AG08396 (cell line): ENCODE data around the gene ZDHHC14.

Source experiments
- DNase-seq: peaks from one replicate; pipeline ENCODE4 v3.0.0; 2012; ENCODE audit warnings: low spot score, mixed read lengths

ZDHHC14 gene

DNA sequence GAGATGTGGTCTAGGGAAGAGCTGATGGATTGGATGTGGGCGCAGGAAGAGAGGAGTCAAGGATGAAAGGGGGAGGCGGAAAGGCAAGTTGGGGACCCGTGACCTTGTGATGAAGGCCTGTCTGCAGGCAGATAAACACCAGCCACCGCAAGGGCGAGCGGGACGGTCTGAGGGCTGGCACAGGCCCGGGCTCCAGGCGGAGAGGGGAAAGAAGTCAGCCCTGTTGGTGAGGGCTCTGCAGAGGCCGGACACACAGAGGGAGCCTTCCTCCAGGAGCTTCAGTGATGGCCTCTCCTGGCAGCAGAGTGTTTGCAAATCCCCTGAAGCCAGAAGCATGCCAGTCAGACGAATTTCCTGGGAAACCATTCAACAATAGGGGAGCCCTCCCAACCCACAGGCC lies 112.2 kb downstream of the ZDHHC14 start:
- no peak for DNase-seq

DNA sequence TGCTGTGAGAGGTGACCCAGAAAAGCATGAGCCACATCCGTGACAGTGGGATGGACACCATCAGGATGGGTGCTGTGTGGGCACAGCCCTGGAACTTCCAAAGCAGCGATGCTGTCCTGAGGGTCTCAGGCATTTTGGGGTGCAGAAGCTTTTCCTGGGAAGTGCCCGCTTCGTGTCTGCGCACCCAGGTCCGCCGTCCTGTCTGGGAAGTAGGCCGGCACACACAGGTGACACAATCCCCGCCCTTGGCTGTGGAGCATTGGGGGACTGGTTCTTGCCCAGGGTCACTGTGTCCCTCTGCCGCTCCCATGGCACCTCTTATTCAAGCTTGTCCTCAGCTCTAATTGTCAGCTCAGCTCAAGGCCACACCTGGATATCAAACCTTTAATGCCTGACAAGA lies 112.6 kb downstream of the ZDHHC14 start:
- no peak for DNase-seq

DNA sequence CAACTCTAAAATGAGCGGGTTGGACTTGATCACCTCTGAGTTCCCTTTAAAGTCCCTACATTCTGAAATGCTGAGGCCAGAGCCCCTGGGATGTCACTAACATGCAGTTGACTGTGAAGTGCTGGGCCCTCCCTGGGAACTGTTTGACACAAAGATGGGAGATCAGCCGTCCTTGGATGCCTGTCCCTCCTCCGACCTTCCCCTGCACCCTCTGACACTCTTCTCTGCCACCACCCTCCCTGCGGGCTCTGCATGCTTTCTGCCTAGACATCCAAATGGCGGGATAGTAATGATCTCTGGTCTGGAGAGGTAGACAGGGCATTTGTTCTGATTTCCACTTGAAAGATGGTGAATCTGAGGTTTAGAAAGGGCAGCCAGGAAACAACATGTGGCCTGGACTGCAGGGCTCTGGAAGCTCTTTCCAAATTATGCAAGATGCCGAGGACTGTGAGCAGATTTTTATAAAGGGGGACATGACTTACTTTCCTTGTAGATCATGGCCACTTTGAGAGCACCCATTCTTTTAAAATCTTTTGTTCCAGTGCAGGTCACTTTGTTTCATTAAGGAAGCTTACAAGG lies 113.2 kb downstream of the ZDHHC14 start:
- no peak for DNase-seq

DNA sequence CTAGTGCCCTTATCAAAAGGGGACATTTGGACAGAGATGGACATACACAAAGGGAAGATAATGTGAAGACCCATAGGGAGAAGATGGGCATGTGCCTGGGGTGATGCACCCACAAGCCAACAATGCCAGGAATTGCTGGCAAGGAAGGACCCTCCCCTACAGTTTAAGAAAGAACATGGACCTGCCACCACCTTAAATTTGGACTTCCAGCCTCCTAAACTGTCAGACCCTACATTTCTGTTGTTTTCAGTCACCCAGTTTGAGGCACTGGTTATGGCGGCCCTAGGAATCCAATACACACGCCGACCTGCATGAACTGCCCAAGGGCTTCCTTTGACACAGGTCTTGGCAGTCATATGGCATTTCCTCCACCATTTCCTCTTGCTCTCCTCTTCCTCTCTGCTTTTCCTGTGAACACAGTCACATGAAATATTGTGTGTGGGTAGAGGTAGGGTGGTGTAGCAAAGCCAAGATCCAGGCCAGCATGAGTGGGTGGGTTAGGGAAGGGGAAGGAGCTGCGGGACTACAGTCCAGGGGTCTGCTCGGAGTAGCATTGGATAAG lies 115.6 kb downstream of the ZDHHC14 start:
- no peak for DNase-seq

DNA sequence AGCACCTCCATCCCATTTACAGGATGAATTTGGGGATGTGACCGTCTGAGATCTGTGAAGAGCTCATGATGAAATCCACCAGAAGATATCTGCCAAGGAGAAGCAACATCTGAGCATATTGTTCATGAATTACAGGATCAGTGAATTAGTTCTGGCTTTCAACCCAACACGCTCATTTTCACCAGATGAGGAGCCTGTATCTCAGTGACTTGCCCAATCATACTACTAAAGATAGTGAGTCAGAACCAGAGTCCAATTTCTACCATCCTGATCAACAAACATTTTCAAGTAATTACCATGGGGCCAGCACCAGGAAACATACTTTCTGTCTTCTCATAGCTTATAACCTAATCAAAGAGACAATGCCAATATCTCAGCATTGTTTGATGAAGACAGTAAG lies 116.6 kb downstream of the ZDHHC14 start:
- DNase-seq, result no peak

DNA sequence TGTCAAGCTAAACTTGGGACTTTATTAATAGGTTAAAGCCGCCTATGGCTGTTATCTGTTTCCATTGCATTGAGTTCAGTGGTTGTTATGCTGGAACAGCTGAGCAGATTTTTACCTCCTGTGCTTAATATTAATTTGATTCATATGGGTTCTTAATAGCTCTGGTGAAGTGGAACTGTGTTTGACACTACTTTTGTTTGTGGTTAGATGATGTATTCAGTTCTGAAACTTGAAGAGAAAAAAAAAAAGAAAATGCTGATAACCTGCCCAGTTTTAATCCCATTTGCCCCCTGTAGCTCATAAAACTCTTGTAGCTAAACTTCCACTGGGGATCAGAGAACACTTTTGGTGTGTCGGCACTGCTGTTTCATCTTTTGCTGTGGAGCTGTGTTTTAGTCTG lies 117.8 kb downstream of the ZDHHC14 start:
- no peak for DNase-seq

DNA sequence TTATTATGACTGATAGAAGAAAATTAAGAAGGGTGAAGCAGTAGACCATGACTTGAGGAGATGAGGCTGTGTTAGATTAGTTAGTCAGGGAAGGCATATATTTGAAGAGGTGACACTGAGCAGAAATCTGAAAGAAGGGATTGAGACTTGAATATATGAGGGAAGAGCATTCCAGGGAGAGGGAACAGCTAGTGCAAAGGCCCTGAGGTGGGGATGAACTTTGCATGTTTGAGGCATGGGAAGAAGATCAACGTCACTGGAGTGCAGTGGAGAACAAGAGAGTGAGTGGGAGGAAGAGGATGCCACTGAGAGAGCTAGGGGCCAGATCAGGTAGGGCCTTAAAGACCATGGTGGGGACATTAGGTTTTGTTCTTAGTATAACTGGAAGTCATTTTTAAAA lies 119.0 kb downstream of the ZDHHC14 start:
- DNase-seq, result no peak

DNA sequence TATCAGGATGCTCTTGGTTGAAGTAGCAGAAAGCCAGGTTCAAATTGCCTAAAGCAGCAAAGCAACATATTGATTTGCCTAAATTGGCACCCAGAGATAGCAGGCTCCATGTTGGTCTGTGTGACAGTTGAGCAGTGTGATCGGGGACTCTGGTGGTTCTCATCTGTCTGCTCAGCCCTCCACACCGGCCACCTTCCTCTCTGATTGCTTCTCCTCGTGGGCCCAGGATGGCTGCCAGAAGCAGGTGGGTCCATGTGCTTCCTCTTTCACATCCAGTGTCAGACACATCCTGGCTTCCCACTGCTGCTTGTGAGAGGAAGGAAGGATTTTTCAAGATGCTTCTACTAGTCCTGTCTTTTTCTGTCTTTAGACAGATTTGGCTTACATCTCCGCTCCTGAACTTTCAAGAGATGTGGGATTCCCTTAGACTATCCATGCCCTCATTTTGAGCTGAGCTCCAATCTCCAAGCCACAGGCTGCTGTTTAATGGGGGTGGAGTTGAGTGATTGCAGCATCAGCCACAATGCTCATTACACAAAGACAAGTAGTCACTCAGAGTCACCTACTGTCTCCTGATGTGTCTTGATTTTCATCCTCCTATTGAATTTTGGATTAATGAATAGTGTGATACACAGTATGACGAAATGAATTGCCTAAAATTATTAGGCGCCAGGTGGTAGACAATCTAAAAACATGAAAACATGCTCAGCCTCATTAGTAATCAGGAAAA lies 122.2 kb downstream of the ZDHHC14 start:
- DNase-seq, result no peak

DNA sequence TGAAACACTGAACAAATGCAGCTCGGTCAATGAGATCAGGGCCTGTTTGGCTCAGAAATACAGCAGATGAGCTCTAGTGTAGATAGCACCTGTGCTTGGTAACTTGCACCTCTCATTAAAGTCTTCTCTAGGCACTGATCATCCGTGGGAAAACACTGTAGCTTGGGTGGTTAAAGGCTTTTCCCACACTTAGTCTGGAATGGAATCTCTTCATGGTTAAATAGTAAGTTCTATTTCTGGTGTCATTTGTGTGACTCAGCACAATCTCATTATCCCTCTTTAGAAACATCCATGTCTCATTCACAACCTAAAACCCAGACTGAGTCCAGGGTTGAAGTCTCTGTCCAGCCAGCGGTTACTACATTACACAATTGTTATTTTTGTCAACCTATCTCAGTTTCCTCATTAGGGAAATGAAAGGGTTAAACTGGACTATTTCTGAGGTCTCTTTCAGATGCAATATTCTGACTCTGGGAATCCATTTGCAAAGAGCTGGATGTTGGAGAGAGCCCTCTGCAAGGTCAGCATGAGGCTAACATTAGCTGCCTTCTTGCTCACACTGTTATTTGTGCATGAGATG lies 125.0 kb downstream of the ZDHHC14 start:
- DNase-seq, result no peak

DNA sequence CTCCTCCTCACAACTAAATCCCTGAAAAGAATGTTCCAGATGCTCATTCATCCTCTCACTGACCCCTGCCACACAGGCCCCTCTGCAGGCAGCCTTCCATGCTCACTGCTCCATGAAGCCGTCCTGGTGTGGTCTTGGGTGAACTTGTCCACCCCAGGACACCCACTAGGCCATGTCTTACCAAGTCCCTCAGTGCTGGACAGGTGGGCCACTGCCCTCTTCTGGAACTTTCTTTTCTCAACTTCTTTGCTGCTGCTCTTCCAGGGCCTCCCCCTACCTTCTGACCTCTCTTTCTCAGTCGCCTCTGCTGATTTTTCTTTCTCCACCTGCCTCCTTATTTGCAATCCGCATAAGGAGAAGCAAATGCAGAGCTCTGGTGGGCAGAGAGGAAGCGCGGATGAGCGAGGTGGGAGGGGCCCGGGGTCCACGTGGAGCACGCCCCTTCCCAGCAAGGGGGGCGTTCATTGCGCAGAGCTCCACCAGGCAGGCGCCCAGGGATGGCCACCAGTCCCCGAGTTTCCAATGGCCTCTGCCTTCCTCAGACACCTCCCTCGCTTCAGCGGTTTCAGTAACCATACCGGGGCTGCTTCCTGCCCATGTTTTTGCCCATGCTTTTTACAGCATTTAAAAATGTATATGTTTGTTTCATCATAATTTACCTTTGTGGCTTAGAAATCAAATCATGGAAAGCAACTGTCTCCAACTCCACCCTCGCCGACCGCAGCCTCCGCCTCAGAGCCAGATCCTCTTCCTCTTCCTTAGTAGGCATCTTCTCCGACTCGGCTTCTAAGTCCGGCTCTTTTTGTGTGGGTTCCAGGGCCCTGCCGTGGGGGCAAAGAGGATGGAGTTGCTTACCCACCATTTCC lies 129.6 kb downstream of the ZDHHC14 start:
- no peak for DNase-seq

DNA sequence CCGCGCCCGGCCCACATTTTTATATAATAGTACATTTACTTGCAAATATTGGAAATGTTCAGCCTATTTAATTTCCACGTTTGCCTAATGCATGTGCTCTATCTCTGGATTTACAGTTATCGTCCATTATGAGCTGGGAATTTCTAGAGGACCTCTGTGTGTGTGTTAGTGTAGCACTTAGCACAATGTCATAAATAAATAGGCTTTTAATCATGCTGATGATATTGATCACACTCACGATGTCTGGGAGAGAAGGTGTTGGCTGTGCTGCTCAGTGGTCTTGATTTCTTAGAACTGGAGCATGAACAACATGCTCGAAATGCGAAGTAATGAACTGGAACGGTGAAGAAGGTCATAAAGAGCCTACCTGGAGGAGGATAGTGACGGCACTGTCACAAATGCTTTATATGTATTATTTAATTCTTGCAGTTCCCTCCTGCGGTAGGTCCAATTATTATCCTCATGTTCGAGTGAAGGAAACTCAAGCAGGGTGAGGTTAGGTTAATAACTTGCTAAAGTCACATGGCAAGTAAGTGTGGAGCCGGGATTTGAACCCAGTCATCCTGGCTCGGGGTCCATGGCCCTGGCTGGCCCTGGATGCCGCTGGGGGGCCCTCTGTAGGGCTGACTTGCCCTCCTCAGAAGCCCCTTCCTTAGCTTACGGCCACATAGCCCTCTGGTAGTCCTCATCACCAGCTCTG lies 130.8 kb downstream of the ZDHHC14 start:
- no peak for DNase-seq

DNA sequence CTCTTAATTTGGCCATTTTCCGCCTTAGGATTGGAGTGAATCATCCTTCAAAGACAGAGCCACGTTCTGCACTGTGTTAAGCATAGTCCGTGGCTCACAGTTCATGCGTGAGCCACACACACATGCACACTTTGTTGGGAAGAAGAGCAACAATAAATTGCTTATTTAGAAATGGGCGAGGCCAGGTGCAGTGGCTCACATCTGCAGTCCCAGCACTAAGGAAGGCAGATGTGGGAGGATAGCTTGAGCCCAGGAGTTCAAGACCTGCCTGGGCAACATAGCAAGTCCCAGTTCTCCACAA lies 131.3 kb downstream of the ZDHHC14 start:
- DNase-seq, result no peak

DNA sequence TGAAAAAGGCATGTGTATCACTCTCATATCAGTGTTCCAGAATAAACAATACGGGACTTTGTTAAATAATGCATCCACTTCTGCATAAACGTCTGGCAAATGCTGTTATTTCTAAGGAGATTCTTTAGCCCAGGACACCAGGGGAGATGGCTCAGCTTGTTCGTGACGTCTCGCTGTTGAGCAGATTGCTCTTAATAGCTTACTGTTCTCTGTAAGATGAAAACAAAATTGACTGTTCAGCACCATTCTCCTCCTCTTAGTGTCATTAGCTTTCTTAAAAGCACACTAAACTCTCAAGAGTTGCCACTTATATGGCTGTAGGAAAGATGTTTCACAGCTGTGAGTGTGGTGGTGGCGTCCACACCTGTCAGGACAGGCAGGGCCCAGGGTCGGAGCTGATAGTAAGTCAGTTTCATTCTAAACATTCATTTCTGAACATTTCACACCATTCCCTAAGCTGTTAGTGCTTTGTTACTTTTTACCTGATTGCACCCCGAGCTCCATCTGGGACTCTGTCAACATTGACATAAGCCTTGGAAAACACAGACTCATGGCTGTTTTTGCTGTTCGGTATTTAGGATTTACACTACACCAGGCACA lies 132.1 kb downstream of the ZDHHC14 start:
- DNase-seq, result no peak

DNA sequence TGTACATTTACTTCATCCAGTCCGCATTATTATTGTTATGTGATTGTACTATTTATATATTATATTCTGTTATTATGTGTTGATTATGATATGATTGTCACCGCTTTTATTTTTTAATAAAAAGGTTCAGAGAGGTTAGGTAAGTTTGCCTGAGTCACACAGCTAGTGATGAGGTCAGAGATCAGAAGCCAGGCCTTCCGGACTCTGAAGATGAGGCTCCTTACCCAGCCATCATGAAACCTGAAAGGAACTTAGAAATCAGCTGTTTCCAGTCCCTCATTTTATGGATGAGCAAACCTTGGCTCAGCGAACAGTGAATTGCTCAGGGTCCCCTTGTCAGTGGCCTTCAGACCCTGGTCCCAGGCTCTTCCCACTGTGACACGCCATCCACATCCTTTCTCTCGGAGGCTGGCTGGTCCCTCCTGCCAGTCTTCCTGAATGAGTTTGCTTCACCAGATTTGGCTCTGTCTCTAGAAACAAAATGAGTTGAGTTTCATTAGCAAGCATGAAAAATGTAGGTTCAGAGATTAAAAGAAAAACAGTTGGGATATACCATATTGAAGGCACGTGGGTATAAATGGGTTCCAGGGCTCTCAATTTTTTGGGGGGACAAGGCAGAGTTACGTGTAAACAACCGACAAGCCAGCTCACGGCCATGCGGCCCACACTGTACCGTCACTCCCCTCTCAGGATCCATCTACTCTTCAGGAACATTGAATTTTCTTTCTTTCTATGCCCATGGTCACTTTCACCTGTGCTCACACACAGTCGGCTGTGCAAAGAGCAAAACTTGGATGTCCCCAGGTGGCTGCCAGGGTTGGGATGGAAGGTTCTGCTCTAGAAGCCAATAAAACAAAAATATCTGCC lies 132.9 kb downstream of the ZDHHC14 start:
- DNase-seq, result no peak

DNA sequence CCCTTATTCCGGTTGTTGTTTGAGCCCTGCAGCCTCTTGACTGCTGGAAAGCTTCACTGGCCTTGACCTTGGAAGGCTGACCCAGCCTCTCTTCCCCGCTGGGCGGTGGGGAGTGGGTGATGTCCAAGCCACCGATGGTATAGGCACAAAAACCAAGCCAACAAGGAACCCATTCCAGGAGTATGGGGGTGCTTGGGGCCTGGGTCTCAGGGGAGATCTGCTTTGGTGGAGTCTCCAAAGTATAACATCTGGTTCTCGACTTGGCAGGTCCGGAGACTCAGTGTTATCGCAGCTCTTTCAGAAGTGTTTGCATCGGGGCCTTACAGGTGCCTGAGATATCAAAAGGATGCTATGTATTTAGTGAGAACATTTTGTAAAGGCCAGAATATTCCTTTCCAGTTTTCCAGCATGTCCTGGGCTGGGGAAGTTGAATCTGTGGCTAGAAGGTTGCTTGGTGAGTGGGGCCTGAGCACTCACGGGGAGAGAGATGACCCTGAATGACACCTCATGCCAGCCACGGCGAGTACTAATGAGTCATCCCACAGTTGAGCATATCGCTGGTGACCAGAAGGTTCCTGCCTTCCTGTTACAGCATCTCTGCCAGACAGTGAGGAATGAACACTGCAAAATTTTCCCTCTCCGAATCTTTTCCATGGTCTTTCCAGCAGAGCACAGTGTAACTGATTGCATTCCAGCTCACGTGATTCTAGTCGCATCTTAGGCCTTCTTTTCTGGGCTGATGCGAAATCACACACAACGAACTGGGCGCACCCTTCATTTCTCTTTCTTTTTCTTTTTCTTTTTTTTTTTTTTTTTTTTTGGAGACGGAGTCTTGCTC lies 133.9 kb downstream of the ZDHHC14 start:
- peak; percentile 75 for DNase-seq

DNA sequence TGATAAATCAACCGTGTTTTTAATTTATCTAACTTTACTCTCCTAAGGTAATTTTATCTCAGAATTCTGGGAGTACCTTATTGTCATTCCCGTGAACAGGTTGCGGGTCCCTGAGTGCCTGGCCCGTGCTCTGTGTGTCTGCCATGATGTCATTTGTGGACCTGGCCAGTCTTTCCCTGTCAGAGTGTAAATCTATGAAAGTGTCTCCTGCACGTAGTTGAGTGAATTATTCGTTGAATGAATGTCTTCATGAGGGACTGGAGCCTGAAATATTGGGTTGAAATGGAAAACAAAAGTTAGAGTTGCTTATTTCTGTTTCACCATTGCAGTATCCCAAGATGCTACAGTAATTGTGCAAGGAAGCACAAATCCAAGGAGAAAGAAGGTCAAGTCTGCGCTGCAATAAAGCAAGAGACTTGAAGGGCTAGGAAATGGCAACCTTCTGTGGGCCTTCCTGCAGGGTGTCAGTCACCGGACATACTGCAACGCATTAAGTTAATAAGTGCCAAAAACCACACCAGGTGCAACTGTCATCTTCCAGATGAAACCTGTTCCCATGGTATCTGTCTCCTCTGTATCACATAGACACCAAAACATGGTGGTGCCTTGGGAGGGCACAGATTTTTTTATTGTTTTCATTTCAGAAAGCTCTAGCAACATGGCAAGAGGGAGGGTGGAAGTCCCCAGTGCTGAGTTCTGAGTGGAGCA lies 135.5 kb downstream of the ZDHHC14 start:
- DNase-seq, result no peak

DNA sequence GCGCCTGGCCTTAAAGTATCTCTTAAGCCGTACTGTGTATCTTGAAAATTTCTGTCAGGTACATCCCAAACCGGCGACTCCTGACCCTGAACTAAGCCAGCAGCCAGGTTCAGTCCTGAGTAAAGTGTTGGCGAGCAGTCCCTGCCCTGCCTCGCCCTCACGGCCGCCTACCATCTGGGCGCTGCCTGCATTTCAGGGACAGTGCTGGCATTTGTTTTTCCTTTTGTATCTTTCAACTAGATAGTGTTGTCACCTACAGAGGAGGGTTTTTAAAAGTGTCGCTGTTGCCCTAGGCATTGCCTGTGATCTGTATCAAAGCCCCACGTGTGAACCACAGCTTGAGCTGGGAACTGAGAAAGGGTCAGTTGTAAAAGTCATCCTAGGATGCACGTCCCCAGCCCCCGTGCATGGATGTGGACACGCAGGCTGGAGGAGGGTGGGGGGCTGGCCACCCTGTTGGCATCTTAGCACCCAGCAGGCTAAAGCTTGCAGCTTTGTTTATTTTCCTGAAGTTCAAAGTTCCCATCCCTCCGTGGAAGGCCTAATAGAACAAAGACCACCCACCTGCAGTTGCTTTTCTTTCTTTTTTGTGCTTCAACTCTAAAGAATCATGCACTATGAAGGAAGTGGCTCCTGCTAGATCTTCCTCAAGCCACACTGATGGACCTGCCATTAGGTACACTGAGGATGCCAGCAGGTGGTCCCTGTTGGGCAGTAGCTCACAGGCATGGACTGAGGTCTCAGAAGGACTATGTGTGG lies 136.8 kb downstream of the ZDHHC14 start:
- DNase-seq, result no peak
